Spinal cord (tissue), 10 donors: ENCODE results near the gene LILRA6. TPM values are rescaled to one million over a fixed set of nuclear protein-coding genes. Genes with fewer than 3 reads are reported as not detected.
"Not testable (repeated sequence)": the region's sequence is repeated elsewhere in the genome, so short reads cannot be mapped to it uniquely, and the experiment has no call there.

ENCODE experiments used
- DNase-seq, 6 donors: peaks; one replicate each; pipeline versions ENCODE4 v3.0.0 to v3.0.0-alpha.2; 2013 to 2015; ENCODE audit warnings: low spot score in 6 of 6, low read depth in 4 of 6
- H3K27ac ChIP-seq: one replicate; pipeline ENCODE4 v1.5.1; 2013; ENCODE audit warnings: low read depth, low read length, control low read depth
- H3K27me3 ChIP-seq: one replicate; pipeline ENCODE4 v1.6.1; 2013; ENCODE audit warnings: low read length; ENCODE audit not compliant: control insufficient read depth, insufficient read depth
- H3K36me3 ChIP-seq: one replicate; pipeline ENCODE4 v1.6.1; 2013; ENCODE audit warnings: low read length; ENCODE audit not compliant: control insufficient read depth, insufficient read depth
- H3K4me1 ChIP-seq: one replicate; pipeline ENCODE4 v1.6.1; 2013; ENCODE audit warnings: low read length; ENCODE audit not compliant: control insufficient read depth, insufficient read depth
- H3K4me3 ChIP-seq: one replicate; pipeline ENCODE4 v1.5.1; 2013; ENCODE audit warnings: low read depth, low read length, control low read depth
- H3K9me3 ChIP-seq: one replicate; pipeline ENCODE4 v1.6.1; 2013; ENCODE audit warnings: low read length; ENCODE audit not compliant: control insufficient read depth, insufficient read depth
- WGBS: methylation state at CpG from one replicate; pipeline ENCODE4 v1.1.5; 2013; ENCODE audit warnings: missing lambda C conversion rate; ENCODE audit not compliant: insufficient coverage; 5-methylcytosine and 5-hydroxymethylcytosine counted together
- polyA plus RNA-seq, 2 donors: library from polyadenylated mRNA; unstranded; fragments of 120-200 nt; gene quantifications; one replicate each; pipeline ENCODE4 v1.2.1, GENCODE V29; 2013; ENCODE audit not compliant: insufficient read length in 2 of 2
- total RNA-seq, 2 donors: library from RNA; depleted of rRNA in 1 of 2; stranded (reverse); fragments of 120-200 nt in 1 of 2; fragments of >200 nt in 1 of 2; gene quantifications; one replicate each; pipeline versions ENCODE4 v1.2.3 to v1.2.4, GENCODE V29; 2013 to 2014
- donor health status: healthy.

The LILRA6 gene
- total and polyA plus RNA-seq, 4 donors = 0.33 to 0.99 (median 0.60) TPM

GRCh38 chr19:54203151-54203611, 39.4 kb downstream of the LILRA6 start:
- H3K4me1 ChIP-seq = peaks cover 18% of the 10 kb centered on the region

GRCh38 chr19:54201980-54202379, 40.6 kb downstream of the LILRA6 start:
- H3K36me3 ChIP-seq = peaks cover 50% of the 10 kb centered on the region
- peak overlapping the region; percentile 65 for H3K4me3 ChIP-seq
- H3K27me3 ChIP-seq = no peaks in the 10 kb centered on the region
- DNase-seq = no peak
- WGBS = 82% methylated on average over 12 of the region's 13 CpGs
- peaks cover 18% of the 10 kb centered on the region for H3K4me1 ChIP-seq
- no peak overlapping the region for H3K27ac ChIP-seq
- no peaks in the 10 kb centered on the region for H3K9me3 ChIP-seq

More at GRCh38 chr19:54203151-54203611, 39.4 kb downstream of the LILRA6 start:
- H3K27me3 ChIP-seq = no peaks in the 10 kb centered on the region
- H3K27ac ChIP-seq = no peak overlapping the region
- no peaks in the 10 kb centered on the region for H3K9me3 ChIP-seq
- no peak for DNase-seq
- 77% methylated on average over 7 of the region's 9 CpGs for WGBS
- H3K36me3 ChIP-seq = peaks cover 62% of the 10 kb centered on the region
- no peak overlapping the region for H3K4me3 ChIP-seq

DNA sequence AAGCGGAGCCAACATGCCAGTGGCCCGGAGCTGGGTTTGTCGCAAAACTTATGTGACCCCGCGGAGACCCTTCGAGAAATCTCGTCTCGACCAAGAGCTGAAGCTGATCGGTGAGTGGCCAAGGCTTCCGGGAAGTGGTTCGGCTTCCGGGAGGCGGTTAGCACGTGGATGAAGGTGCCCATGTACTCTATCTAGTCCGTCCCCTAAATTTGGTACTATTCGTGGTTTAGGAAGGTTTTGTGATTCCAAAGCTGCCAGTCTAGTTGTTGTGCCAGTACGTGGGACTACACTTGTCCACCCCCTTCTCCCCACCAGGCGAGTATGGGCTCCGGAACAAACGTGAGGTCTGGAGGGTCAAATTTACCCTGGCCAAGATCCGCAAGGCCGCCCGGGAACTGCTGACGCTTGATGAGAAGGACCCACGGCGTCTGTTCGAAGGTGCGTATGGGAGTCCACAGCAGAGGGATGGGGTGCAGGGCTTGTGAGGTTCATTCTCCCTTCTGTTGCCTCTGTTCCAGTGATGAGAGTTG, 41.4 kb downstream of the LILRA6 start:
- 5% methylated on average over 21 of the region's 28 CpGs for whole genome bisulfite sequencing
- no peaks in the 10 kb centered on the region for H3K9me3 ChIP-seq
- peak overlapping the region; percentile 86 for H3K27ac ChIP-seq
- no peak for DNase-seq
- no peaks in the 10 kb centered on the region for H3K27me3 ChIP-seq
- peak overlapping the region; percentile 65 for H3K4me3 ChIP-seq
- H3K4me1 ChIP-seq = peaks cover 18% of the 10 kb centered on the region
- peaks cover 45% of the 10 kb centered on the region for H3K36me3 ChIP-seq

DNA sequence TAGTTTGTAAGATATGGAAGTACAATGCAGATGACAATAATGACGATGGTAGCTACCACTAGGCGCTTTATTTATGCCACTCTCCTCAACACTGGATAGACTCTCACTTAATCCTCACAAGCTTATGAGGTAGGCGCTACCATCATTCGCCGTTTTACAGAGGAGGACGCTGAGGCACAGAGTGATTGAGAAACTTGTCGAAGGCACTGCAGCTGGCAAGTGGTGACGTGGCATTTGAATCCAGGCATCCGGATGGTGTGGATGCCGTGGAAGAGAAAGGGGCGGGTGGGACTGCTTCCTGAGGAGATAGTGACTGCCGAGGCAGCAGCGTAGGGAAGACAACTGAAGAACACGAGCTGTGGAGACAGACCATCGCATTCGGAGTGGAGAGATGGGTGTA, 43.2 kb downstream of the LILRA6 start:
- no peak overlapping the region for H3K4me3 ChIP-seq
- H3K27me3 ChIP-seq = no peaks in the 10 kb centered on the region
- peaks cover 42% of the 10 kb centered on the region for H3K36me3 ChIP-seq
- H3K9me3 ChIP-seq = no peaks in the 10 kb centered on the region
- WGBS = 93% methylated on average over 7 of the region's 16 CpGs
- DNase-seq = no peak
- no peak overlapping the region for H3K27ac ChIP-seq
- peaks cover 18% of the 10 kb centered on the region for H3K4me1 ChIP-seq

GRCh38 chr19:54197121-54197520, 45.5 kb downstream of the LILRA6 start:
- DNase-seq = no peak
- H3K36me3 ChIP-seq = peaks cover 37% of the 10 kb centered on the region
- no peaks in the 10 kb centered on the region for H3K9me3 ChIP-seq
- H3K27ac ChIP-seq = no peak overlapping the region
- H3K4me3 ChIP-seq = no peak overlapping the region
- WGBS = 57% methylated on average over 1 of the region's 3 CpGs
- peaks cover 21% of the 10 kb centered on the region for H3K4me1 ChIP-seq
- no peaks in the 10 kb centered on the region for H3K27me3 ChIP-seq

DNA sequence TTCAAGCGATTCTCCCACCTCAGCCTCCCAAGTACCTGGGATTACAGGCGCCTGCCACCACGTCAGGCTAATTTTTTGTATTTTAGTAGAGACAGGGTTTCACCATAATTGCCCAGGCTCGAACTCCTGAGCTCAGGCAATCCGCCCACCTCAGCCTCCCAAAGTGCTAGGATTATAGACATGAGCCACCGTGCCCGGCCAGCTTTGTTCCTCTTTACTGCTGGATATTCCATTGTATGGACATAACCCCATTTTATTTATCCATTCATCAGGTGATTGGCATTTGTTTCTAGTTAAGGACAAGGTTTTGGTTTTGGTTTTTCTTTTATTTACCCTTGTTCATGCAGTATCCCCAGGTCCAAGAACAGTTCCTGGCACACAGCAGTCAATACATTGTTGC, 46.1 kb downstream of the LILRA6 start:
- Histone ChIP-seq H3K36me3 (peaks cover 38% of the 10 kb centered on the region), H3K9me3 (no peaks in the 10 kb centered on the region), H3K4me1 (peaks cover 21% of the 10 kb centered on the region), H3K27me3 (no peaks in the 10 kb centered on the region), H3K4me3 (no peak overlapping the region), H3K27ac (no peak overlapping the region)
- no peak for DNase-seq
- 93% methylated on average over 2 of the region's 7 CpGs for WGBS

GRCh38 chr19:54194463-54194862, 48.1 kb downstream of the LILRA6 start:
- not testable (repeated sequence) for H3K27ac ChIP-seq, H3K27me3 ChIP-seq, H3K4me3 ChIP-seq, H3K9me3 ChIP-seq, DNase-seq
- 94% methylated on average over 3 of the region's 12 CpGs for WGBS
- Histone ChIP-seq H3K4me1 (peaks cover 12% of the 10 kb centered on the region), H3K36me3 (peaks cover 35% of the 10 kb centered on the region)

DNA sequence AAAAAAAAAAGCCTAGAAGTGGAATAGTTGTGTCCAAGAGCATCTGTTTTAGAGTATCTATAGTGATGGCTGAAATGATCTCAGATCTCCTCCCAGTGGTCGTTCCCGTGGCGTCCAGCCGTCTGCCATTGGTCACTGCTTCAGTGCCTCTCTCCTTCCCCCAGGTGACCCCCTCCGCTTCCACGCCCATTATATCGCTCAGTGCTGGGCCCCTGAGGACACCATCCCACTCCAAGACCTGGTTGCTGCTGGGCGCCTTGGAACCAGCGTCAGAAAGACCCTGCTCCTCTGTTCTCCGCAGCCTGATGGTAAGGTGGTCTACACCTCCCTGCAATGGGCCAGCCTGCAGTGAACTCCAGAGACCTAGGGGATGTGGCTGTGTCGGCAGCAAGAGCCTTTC, 49.6 kb downstream of the LILRA6 start:
- WGBS = 94% methylated on average over 7 of the region's 11 CpGs
- no peak for DNase-seq

GRCh38 chr19:54191811-54192453, 50.7 kb downstream of the LILRA6 start:
- no peak for DNase-seq
- H3K4me3 ChIP-seq = peak overlapping the region; percentile 92
- H3K4me1 ChIP-seq = peaks cover 24% of the 10 kb centered on the region
- H3K27ac ChIP-seq = peak overlapping the region; percentile 100
- H3K27me3 ChIP-seq = no peaks in the 10 kb centered on the region
- H3K36me3 ChIP-seq = peaks cover 44% of the 10 kb centered on the region
- no peaks in the 10 kb centered on the region for H3K9me3 ChIP-seq
- 64% methylated on average over 14 of the region's 19 CpGs for WGBS

More for the DNA sequence above, 49.6 kb downstream of the LILRA6 start:
- H3K4me1 ChIP-seq = peaks cover 22% of the 10 kb centered on the region
- no peak overlapping the region for H3K27ac ChIP-seq
- H3K27me3 ChIP-seq = no peaks in the 10 kb centered on the region
- H3K4me3 ChIP-seq = no peak overlapping the region
- no peaks in the 10 kb centered on the region for H3K9me3 ChIP-seq
- peaks cover 37% of the 10 kb centered on the region for H3K36me3 ChIP-seq
